OCI-LY1 (cell line): ENCODE measurements around the gene ZFPM1.

Source experiments
- H2AFZ ChIP-seq: fragments of 200-600 bp; sonication (generic), shearing (Covaris generic); 2 replicates; pipeline ENCODE4 v1.6.0; 2014; ENCODE audit warnings: antibody characterized with exemption, mild to moderate bottlenecking, low read length
- H3F3A ChIP-seq: fragments of 200-600 bp; sonication (generic), shearing (Covaris generic); 2 replicates; pipeline ENCODE4 v1.6.0; 2014; ENCODE audit warnings: mild to moderate bottlenecking, antibody characterized with exemption, low read length, moderate library complexity; ENCODE audit not compliant: insufficient read depth
- H3K27ac ChIP-seq: fragments of 200-600 bp; sonication (generic); 2 replicates; pipeline ENCODE4 v1.5.1; 2014; ENCODE audit warnings: low read length, mixed run types, mild to moderate bottlenecking, low read depth; ENCODE audit not compliant: poor library complexity, severe bottlenecking
- H3K27me3 ChIP-seq: fragments of 200-600 bp; sonication (generic); 2 replicates; pipeline ENCODE4 v1.6.0; 2014; ENCODE audit warnings: antibody characterized with exemption, mild to moderate bottlenecking, low read length, moderate library complexity; ENCODE audit not compliant: insufficient read depth
- H3K36me3 ChIP-seq: fragments of 200-600 bp; sonication (generic); 2 replicates; pipeline ENCODE4 v1.6.1; 2014; ENCODE audit warnings: mild to moderate bottlenecking, antibody characterized with exemption, low read length, moderate library complexity, mixed read lengths; ENCODE audit not compliant: insufficient read depth
- H3K4me1 ChIP-seq: fragments of 200-600 bp; sonication (generic); 2 replicates; pipeline ENCODE4 v1.5.1; 2014; ENCODE audit warnings: mild to moderate bottlenecking, low read length, moderate library complexity; ENCODE audit not compliant: insufficient read depth, severe bottlenecking
- H3K4me2 ChIP-seq: fragments of 200-600 bp; sonication (generic), shearing (Covaris generic); 2 replicates; pipeline ENCODE4 v1.6.1; 2014; ENCODE audit warnings: low read length
- H3K4me3 ChIP-seq: fragments of 200-600 bp; sonication (generic); 2 replicates; pipeline ENCODE4 v1.5.1; 2014; ENCODE audit warnings: low read length, low read depth, mild to moderate bottlenecking, mixed read lengths; ENCODE audit not compliant: poor library complexity, severe bottlenecking
- H3K79me2 ChIP-seq: fragments of 200-600 bp; shearing (Covaris generic); 2 replicates; pipeline ENCODE4 v1.6.1; 2016; ENCODE audit warnings: mixed run types, low read length, mixed read lengths; ENCODE audit not compliant: insufficient read depth
- H3K9ac ChIP-seq: fragments of 200-600 bp; sonication (generic), shearing (Covaris generic); 2 replicates; pipeline ENCODE4 v1.6.1; 2014; ENCODE audit warnings: mild to moderate bottlenecking, low read length, mixed read lengths
- H3K9me2 ChIP-seq: fragments of 200-600 bp; sonication (generic), shearing (Covaris generic); 2 replicates; pipeline ENCODE4 v1.6.1; 2014; ENCODE audit warnings: low read depth, mild to moderate bottlenecking, low read length, mixed read lengths
- H3K9me3 ChIP-seq: fragments of 200-600 bp; shearing (Covaris generic); 2 replicates; pipeline ENCODE4 v1.6.1; 2014; ENCODE audit warnings: low read length, mixed read lengths
- H4K20me1 ChIP-seq: fragments of 200-600 bp; sonication (generic), shearing (Covaris generic); 2 replicates; pipeline ENCODE4 v1.6.0; 2016; ENCODE audit warnings: mild to moderate bottlenecking, low read length; ENCODE audit not compliant: insufficient read depth
- EZH2 ChIP-seq: fragments of 200-600 bp; sonication (generic), shearing (Covaris generic); IDR thresholded peaks from 2 replicates; pipeline ENCODE4 v1.8.0; 2017; ENCODE audit warnings: borderline replicate concordance, mixed run types, mild to moderate bottlenecking, antibody characterized with exemption, low read length, moderate library complexity, mixed read lengths
- TF ChIP-seq, protein P1 (sequence below): fragments of 200-600 bp; sonication (generic), shearing (Covaris generic); IDR thresholded peaks from 2 replicates; pipeline ENCODE4 v1.5.1; 2017; ENCODE audit warnings: mild to moderate bottlenecking, antibody characterized with exemption, low read length, moderate library complexity, mixed read lengths

Gene ZFPM1

DNA sequence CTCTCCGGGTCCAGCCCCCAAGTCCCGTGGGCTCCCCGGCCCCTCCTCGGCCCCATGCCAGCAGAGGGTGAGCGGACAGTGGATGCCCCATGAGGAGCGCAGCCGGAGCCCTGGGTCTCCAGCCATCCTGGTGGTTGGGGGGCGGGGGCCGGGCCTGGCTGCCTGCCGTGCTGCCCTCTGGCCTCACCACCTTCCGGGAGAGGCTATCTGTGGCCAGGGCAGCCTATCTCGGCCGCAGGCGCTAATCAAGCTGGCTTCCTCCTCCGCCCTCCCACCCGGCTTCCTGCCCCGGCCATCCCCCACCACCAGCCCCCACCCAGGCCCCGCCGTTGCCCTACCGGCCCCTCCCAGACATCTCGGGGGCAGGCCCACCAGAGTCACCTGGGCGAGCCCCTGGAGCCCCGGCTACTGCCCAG lies 46.8 kb downstream of the ZFPM1 start:
- Histone ChIP-seq H3K79me2 (no peaks in the 10 kb centered on the region), H3K9me2 (no peaks in the 10 kb centered on the region), H3K4me3 (no peak overlapping the region), H3K27ac (no peak overlapping the region), H2AFZ (no peak overlapping the region), H3K9me3 (no peaks in the 10 kb centered on the region), H3F3A (no peaks in the 10 kb centered on the region), H3K4me1 (no peaks in the 10 kb centered on the region), H3K36me3 (no peaks in the 10 kb centered on the region), H4K20me1 (no peaks in the 10 kb centered on the region), H3K9ac (no peak overlapping the region), H3K27me3 (peaks cover 14% of the 10 kb centered on the region; the same call in 1 of the 2 replicates), H3K4me2 (no peak overlapping the region)
- TF ChIP-seq, protein P1, sequence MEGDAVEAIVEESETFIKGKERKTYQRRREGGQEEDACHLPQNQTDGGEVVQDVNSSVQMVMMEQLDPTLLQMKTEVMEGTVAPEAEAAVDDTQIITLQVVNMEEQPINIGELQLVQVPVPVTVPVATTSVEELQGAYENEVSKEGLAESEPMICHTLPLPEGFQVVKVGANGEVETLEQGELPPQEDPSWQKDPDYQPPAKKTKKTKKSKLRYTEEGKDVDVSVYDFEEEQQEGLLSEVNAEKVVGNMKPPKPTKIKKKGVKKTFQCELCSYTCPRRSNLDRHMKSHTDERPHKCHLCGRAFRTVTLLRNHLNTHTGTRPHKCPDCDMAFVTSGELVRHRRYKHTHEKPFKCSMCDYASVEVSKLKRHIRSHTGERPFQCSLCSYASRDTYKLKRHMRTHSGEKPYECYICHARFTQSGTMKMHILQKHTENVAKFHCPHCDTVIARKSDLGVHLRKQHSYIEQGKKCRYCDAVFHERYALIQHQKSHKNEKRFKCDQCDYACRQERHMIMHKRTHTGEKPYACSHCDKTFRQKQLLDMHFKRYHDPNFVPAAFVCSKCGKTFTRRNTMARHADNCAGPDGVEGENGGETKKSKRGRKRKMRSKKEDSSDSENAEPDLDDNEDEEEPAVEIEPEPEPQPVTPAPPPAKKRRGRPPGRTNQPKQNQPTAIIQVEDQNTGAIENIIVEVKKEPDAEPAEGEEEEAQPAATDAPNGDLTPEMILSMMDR: no peak
- TF ChIP-seq EZH2: no peak

DNA sequence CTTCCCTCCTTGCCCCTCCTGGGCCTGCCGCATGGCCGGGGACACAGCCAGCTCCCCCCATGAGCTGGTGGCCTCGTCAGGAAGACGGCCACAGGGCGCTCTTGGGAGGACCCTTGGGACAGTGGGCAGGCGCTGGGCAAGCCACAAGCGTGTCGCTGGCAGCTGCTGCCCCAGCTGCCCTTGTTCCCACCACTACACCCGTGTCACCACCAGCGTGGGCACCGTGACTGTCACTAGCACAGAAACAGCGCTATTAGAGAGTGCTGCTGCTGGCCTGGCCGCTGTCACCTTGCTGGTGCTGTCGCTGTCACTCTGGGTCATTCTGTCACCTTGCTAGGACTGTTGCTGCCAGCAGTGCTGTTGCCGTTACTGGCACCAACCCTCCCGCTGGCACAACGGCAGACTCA lies 47.2 kb downstream of the ZFPM1 start:
- Histone ChIP-seq H2AFZ (no peak overlapping the region), H3F3A (no peaks in the 10 kb centered on the region), H3K9me3 (no peaks in the 10 kb centered on the region), H3K9ac (no peak overlapping the region), H3K79me2 (no peaks in the 10 kb centered on the region), H3K27ac (no peak overlapping the region), H3K9me2 (no peaks in the 10 kb centered on the region), H3K36me3 (no peaks in the 10 kb centered on the region), H3K4me1 (no peaks in the 10 kb centered on the region), H3K4me2 (no peak overlapping the region), H3K27me3 (peaks cover 14% of the 10 kb centered on the region; the same call in 1 of the 2 replicates), H3K4me3 (no peak overlapping the region), H4K20me1 (no peaks in the 10 kb centered on the region)
- TF ChIP-seq EZH2: no peak
- TF ChIP-seq, protein P1: no peak

DNA sequence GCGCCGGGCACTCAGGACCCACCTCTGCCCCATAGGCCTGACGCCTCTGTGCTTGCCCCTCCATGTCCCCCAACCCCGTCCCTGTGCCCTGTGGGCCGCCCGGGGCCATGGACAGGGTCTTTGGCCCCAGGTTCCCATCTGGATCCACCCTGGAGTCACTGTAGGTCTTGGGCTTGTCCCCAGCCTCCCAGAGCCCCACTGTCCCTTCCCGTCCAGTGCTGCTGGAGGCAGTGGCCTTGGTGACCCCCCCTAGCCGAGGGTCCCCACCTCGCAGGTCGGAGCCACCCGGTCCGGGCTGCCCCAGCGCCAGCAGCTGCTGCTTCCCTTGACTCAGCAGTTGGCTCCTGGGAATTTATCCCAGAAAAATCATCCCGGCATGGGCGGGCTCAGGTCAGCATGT lies 49.3 kb downstream of the ZFPM1 start:
- no peaks in the 10 kb centered on the region for H3K4me1 ChIP-seq
- TF ChIP-seq, protein P1: no peak
- TF ChIP-seq EZH2: no peak

More for the DNA sequence above, 49.3 kb downstream of the ZFPM1 start:
- Histone ChIP-seq H4K20me1 (no peaks in the 10 kb centered on the region), H3K9me3 (no peaks in the 10 kb centered on the region), H3K79me2 (no peaks in the 10 kb centered on the region), H3K36me3 (no peaks in the 10 kb centered on the region), H2AFZ (no peak overlapping the region), H3K27me3 (peaks cover 10% of the 10 kb centered on the region; the same call in 1 of the 2 replicates), H3K9me2 (no peaks in the 10 kb centered on the region), H3F3A (no peaks in the 10 kb centered on the region), H3K4me3 (no peak overlapping the region), H3K27ac (no peak overlapping the region), H3K9ac (no peak overlapping the region), H3K4me2 (no peak overlapping the region)
